Endometrial microvascular endothelial cells (primary cell): Measurements from ENCODE around the gene NALF2. TPM values are rescaled to one million over a fixed set of nuclear protein-coding genes. Genes with fewer than 3 reads are reported as not detected.

ENCODE experiments used
- in situ Hi-C: cut with HindIII; loops from 2 replicates; pipeline ENCODE4 v1.10.0; 2017; ENCODE audit warnings: low sequenced_read_pairs, low pct_unique_long_range_greater_than_20kb; ENCODE audit errors: inconsistent ontology term
- total RNA-seq: library from RNA; depleted of rRNA; stranded (reverse); fragments of >200 nt; gene quantifications from one replicate; pipeline ENCODE4 v1.2.3, GENCODE V29; 2015; ENCODE audit errors: inconsistent ontology term

Gene NALF2
- total RNA-seq, 1 donor from 2014 or later = not detected

DNA sequence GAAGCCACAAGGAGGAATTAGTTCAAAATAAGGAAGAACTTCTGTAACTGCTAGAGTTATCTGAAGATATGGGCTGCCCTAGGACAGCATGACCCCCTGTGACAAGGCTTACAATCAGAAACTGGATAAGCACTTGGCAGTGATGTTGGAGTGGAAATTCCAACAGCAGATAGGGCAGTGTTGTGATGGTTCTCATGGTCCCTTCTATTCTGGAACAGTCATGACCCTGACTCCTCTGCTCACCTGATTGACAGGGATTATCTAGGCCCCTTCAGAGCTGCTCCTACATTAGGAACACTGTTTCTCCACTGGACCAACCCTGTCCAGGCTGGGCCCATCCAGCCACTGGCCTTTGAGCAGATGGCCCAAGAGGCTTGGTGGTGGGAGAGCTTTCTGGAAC is 17.9 kb downstream of the NALF2 start:
- in situ Hi-C loops = no loop called here

- in situ Hi-C loops = no loop called here
Measured at GRCh38 chrX:69523314-69523713, 19.2 kb downstream of the NALF2 start.

GRCh38 chrX:69524781-69525363 is 20.7 kb downstream of the NALF2 start:
- in situ Hi-C loops = no loop called here

DNA sequence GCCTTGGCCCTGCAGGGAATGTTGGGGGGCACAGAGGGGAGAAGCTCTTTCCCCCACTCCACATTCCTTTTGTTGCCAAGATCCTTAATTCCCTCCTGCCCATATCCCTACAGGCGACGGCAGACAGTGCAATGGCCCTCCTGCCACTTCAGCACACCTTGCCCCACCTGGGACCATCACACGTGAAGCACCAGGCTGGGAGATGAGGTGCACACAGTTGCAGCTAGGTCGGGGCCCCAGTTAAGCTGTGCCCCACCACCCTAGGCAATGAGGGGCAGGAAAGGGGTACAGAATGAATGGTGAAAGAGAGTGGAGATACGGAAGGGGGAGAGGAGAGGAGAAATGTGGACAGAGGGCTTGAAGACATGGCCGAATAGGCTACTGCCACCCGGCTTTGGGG is 26.2 kb downstream of the NALF2 start:
- in situ Hi-C loops = no loop called here

- in situ Hi-C loops = no loop called here
Measured at GRCh38 chrX:69531031-69531755, 27.1 kb downstream of the NALF2 start.

DNA sequence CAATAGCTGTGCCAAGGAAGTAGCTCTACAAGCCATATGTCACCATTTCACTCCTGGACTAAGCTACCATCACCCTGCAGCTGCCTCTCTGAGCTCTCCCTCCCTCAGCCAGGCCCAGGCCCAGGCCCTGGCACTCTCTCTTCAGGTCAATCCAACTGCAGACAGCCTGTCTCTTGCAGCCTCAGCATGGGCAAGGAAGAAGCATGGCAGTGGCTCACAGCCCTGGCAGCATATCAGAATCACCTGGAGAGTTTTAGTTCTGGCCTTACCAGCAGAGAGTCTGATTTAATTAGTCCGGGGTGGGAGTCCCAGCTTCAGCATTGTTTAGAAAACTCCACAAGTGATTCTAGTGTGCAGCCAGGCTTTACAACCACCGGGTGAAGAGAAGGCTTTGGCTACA is 31.5 kb downstream of the NALF2 start:
- in situ Hi-C loops = no loop called here

- in situ Hi-C loops = no loop called here
Measured at GRCh38 chrX:69538321-69538876, 34.3 kb downstream of the NALF2 start.

DNA sequence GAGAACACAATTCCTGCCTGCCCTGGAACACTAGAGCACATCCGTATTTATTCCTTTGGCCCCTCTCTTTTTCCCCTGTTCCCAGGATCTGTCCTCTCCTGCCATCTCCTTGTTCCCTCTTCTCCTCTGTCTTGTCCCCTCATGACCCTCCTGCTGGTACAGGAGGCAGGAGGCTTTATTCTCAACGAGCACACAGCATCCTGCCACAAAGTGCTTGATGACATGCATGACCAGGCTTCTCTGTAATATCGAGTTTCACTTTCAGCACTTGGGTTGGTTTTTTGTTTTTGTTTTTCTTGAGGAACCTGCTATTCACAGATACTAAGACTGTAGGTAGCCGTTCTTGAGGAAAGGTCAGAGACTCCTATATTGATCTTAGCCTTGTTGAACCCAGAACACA is 35.3 kb downstream of the NALF2 start:
- in situ Hi-C loops = no loop called here

- in situ Hi-C loops = no loop called here
Measured at GRCh38 chrX:69541956-69542355, 37.8 kb downstream of the NALF2 start.

DNA sequence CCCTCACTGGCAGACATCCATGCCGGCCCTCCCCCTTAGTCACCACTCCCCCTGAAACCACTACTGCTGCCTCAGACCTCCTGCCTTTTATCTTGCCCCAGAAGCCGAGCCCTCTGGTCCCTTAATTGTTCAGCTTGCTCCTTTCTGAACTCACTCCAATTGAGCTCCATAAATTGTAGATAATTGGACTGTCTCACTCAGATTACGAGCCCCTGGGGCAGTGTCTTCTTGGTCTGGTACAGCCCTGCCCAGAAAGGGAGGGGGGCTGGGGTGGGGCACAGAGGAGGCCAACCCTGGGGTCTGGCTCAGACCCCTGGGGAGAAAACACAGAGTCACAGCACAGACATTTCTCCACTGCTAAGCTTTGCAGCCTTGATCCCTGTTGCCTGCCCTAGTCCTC is 39.4 kb downstream of the NALF2 start:
- in situ Hi-C loops = no loop called here

- in situ Hi-C loops = no loop called here
Measured at GRCh38 chrX:69546417-69546816, 42.3 kb downstream of the NALF2 start.

GRCh38 chrX:69546978-69547377 is 42.9 kb downstream of the NALF2 start:
- in situ Hi-C loops = no loop called here

DNA sequence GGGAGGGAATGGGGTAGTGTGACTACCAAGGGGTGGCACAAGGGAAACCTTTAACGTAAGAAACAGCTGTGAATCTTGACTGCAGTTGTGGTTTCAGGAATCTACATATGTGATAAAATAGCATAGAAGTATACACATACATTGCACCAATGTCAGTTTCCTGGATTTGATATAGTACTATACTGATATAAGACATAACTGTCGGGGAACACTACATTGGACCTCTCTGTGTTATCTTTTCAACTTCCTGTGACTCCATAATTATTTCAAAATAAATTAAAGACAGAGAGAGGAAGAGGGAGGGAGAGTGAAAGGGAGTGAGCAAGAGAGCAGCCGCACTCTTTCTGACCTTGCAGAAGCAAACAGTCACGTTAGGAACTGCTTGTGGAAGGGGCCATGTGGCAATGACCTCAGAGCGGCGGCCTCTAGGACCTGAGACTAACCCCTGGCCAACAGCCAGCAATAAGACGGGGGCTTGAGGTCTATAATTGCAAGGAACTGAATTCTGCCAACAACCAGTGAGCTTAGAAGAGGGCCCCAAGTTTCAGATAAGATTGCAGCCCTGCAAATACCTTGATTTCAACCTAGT is 47.4 kb downstream of the NALF2 start:
- in situ Hi-C loops = no loop called here

DNA sequence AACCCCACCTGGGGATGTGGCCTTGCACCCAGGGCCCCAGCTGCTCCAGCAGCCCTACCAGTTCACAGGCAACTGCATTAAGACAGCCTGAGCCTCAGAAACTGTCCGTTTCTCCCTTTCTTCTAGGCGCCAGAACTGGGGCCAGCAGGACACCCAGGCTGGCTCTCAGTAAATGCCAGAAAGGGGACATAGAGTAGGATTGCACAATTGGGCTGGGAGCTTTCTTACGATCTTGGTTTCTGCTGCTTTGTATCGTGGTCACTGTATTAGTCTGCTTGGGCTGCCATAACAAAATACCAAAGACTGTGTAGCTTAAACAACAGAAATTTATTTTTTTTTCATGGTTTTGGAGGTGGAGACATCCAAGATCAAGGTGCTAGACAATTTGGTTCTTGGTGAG is 48.4 kb downstream of the NALF2 start:
- in situ Hi-C loops = no loop called here

Other genes with a start within 250 kb of the NALF2 start
- not detected for gene EDA, start 111.8 kb downstream of the NALF2 start, total RNA-seq